D341Med (cell line): ENCODE data around the gene SCN2A.
A peak's percentile ranks its signal among the peaks of the same experiment; 100 is the strongest.

Source experiments
- DNase-seq: peaks from one replicate; pipeline ENCODE4 v3.0.0; 2012; ENCODE audit warnings: low spot score

Gene SCN2A

DNA sequence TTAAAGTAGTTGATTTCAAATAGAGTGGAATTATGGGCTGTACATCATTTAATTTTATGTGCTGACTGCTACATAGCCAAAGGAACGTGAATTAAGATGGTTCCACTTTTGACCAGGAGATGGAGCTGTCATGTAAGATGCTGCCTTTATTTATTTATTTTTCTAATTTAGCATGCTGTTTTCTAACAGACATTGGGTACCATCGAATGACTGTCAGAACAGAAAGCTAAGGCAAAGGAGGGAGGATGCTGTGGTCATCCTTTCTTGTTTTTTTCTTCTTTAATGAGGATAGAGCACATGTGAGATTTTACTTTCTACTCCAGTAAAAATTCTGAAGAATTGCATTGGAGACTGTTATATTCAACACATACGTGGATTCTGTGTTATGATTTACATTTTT lies at the start of gene SCN2A:
TSS of gene SCN2A (plus strand) at position 185 of the 400 bp plus-strand sequence. CDS start 56,410 bp downstream, outside the sequence.
- peak; percentile 25 for DNase-seq

DNA sequence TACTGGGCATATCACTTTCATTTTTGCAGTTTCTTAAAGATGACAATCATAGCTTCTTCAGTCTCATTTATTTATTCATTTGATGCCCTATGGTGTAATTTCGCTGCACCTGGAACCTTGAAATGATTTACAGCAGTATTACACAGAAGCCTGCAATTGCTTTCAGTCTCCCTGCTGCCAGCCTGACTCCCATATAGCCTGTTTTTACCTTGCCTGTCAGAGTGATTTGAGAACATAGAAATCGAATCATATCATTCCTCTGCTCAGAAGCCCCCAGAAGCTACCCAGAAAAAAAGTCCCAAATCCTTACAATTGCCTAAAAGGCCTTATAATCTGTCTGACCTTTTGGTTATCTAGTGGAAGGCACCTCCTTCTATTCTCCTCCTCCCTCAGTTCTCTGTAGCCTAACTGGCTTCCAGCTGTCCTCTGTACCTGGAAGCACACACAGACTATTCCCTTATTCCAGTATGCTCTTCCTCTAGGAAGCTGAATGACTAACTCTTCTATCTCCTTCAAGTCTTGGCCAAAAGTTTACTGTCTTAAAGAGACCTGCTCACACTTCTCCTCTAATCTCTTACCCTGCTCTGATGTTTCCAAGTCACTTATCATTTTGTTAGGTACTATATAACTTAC lies 48.0 kb upstream of the SCN2A start:
- no peak for DNase-seq

DNA sequence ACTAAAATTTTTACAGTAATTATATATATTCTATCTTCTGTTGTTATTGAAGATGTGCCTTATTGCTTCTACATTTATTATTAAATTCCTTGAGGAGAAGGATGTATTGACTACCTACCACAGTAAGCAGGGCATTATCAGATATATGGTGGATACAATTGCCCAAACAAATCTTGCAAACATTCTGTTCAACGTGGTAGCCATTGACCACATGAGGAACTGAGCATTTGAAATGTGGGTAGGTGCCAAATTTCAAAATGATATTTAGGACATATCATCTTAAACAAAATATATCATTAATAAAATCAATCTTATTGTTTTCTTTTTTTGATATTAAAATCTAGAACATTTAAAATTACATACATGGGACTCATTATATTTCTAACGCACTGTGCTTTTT lies 46.5 kb upstream of the SCN2A start:
- no peak for DNase-seq

DNA sequence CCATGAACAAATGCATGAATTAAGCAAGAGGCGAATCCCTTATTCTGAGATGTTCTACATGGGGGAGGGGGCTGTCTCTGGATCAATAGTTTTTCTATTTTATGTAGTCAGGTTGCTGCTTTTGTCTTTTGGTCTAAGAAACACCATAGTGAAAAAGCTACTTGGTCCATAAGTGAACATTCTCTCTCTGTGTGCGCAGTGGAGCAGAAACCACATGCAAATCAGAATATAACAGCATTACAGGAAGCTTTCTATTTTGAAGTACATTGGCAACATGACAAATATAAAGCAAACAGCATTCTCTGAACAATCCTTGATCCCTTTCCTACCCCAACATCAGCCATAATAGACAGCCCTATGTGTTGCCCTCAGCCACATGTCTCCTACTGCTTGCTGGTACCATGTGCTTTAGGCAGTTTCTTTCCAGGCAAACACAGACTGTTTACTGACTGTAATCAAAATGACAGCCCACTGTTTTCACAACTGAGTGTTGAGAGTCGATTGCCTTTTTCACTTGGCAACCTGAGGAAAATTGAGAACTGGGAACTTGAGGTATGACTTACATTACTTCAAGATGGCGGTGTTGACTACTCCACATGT lies 45.9 kb upstream of the SCN2A start:
- no peak for DNase-seq

DNA sequence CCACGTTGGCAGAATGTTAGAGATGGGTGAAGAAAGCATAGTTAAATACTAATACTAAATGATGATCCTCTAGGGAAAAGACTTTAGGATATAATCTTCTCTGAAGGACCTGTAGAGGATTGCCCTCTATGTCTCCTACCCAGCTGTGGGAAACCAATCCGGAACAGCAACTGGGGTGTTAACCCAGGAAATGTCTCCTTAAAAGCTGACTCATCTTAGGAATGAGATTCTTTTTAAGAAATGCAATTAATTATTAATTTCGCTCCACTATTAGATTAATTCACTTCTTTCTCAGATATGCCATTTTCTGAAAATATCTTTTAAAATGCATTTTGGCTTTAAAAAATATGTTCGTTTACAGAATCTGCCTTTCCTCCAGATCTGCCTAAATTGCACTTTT lies 42.8 kb upstream of the SCN2A start:
- no peak for DNase-seq

DNA sequence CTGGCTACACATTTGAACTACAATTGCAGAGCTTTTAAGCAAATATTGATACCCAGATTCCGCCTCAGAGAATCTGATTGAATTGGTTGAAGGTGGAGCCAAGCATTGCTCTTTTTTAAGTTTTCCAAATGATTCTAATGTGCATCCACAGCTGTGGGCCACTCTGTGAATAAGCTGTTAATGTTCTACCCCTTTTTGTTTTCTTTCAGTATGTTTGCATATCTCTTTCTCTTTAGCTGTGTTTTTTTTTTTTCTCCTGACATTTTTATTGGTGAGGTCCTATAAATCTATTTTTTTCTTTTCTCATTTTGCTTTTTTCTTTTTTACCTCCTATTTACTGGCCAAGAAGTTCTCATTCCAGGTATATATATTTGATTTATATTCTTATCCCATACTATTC lies 41.9 kb upstream of the SCN2A start:
- no peak for DNase-seq

DNA sequence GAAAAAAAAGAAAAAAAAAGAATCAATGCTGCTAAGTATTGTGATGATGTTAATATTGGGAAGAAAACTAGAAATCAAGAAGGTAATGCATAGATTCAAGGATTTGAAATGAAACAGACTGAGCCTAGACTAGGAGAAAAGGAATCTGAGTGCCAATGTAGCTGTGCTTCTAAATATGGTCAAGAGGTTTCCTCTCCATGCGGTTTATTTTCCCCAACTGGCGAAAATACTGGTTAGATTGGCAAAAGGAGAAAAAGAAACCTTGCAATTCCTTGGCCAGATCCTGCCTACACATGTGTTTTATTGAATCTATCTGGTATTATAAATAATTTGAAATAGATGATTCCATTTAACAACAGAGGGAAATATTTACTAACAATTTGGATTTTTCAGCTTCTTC lies 41.0 kb upstream of the SCN2A start:
- no peak for DNase-seq

DNA sequence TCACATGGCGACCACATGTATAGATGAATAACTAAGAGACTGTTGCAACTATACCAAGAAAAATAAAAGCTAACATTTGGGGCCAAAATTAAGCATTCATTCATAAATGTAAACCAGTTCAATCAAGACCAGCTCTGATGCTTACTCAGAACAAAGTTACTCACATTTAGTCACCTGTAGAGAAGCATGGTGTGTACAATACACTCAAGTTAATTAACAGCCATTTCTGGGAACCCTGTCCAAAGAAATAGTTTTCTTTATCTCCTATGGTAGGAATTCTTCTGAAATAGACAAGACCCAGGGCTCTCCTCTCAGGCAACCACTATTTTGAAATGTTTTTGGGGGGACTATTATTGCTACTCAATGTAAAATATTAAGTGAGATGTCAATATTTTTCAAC lies 37.0 kb upstream of the SCN2A start:
- DNase-seq: no peak

DNA sequence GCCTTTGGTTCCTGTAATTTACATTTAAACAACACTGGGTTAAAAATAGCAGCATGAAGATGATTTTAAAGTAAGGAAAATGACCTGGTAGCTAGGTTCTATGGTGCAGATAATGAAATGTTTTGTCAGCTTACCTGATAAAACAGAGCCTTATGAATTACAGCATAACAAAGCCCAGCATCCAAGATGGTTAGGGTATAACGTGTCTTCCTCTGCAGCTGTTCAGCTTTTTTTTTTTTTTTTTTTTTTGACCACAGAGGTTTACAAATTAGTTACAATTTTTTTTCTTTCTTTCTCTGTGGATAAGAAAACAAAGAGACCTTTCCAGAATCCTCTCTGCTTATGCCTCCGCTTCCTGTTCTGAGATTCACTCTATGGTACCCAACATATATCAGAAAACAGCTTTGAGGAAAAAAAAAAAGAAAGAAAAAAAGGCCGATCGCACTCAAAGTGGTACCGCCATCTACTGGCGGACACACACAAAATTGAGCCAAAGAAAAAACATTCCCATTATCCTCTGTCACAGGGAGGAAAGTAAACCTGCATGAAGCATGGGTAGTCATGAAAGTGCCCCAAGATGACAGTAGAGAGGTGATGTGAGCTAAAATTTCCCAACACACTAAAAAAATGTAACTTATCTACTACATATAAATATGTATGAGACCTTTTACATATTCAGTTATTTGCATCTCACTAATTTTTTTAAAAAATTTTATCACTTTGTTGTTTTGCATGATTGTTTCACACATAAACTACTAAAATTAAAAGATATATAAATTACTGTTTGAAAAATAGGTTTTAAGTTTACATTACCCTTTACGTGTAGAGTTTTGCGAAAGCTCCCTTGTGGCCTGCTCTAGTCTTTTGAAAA lies 35.3 kb upstream of the SCN2A start, which contains the start of gene SCN3A:
TSS of gene SCN3A (minus strand) at position 362 of the 871 bp plus-strand sequence. CDS start 27,656 bp downstream, outside the sequence.
- DNase-seq: peak; percentile 52

DNA sequence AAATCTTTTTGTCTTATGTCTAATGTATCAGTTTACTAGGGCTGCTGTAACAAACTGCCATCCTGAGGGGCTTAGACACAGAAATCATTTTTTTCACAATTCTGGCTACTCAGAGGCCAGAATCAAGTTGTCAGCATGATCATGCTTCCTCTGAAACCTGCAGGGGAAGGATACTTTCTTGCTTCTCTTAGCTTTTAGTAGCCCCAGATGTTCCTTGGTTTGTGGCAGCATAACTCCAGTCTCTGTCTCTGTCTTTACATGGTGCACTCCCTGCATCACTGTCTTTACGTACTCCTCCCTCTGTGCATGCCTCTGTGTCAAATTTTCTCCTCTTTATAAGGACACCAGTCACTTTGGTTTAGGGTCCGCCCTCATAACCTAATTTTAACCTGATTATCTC lies 33.3 kb upstream of the SCN2A start:
- no peak for DNase-seq

DNA sequence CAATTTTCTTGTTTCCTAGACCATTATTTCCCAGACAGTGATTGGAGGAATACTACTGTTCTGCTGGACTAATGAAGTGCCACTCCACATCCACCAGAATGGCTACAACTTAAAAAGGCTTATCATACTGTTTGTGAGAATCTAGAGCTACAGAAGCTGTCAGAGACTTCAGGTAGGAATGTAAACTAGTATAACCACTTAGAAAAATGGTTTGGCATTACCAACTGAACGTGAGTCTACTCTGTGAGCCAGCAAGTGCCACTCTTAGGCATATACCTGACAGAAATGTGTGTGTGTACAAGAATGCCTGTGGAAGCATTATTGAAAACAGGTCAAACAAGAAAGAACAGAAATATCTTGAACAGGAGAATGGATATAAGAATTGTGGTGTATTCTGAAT lies 31.1 kb upstream of the SCN2A start:
- DNase-seq: no peak

DNA sequence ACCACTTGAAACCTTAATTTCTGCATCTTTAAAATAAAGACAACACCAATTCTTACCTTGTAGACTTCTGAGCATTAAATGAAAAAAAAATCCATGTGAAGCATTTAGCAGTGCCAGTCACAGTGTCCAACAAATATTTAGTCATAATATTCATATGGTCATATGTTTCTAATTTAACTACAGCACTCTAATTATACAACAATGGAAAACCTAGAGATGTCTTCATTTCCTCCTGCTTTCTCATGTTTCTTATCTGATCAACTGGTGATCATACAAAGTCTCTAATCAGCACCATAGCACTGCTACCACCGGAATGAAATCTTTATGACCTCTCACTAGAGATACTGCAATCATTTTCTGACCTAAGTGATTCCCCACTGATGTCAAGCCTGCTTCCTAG lies 25.1 kb upstream of the SCN2A start:
- no peak for DNase-seq

DNA sequence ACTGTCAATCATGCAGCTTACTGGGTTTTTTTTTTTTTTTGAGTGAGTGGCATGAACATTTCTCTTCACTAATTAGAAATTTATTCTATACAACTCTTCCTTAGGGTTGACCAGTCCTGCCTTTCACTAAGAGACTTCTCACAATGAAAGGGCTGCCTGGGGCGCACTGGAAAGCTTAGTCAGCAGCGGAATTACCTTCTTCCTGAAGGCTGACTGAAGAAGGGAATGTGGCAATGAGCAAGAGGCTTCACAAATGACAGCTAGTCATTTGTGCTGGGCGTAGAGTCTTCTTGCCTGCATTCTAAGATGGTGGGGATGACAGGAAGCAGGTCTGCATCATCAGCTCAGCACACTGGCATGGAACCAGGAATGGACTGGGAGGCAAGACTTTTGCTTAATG lies 19.7 kb upstream of the SCN2A start:
- DNase-seq: no peak

DNA sequence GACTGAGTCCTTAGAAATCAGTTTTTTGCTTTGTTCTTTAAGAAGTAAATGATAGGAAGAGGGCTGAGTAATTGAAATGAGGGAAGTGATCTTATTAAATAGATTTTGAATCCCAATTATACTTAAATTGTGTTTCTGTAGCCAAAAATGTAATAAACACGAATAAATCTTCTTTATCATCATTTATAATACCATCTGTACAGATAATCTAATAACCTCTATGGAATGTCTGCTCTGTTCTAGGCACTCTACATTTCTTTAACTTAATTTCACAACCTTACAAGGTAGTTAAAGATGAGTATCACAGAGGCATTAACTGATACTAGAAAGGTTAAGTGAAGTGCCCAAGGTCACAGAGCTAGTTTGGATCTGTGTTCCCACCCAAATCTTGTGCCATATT lies 14.3 kb upstream of the SCN2A start:
- no peak for DNase-seq

DNA sequence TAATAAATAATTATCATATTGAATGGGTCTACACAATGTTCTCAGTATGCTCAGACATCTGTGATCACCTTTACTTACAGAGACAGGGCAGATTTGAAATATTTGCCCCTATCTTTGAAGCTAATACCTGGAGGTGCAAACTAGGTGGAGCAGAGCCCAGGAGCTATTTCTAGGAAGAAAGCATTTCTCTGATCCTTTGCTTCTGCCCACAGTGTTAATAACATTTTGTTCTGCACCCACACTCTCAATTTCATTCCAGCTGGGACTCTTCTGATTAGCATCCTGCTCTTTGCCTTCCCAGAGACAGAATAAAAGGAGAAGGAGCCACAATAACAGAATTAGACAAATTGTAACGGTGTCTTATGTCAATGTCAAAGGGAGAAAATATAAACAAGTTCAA lies 11.6 kb upstream of the SCN2A start:
- DNase-seq: no peak

DNA sequence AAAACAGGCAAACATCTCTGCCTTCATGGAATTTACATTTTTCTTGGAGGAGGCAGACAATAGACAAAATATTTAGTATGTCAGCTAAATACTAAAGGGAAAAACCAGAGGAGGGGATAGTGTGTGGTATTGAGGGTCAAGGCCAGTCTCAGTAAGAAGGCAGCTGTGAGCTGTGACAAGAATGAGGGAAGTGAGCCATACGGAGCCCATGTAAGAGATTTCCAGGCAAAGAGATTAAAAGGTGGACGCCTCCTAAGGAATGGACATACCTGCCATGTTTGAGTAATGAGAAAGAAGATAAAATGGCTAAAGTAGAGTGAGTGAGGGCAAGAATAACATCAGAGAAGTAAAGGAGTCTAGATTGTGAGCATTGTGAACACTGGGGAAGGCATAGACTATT lies 2.2 kb upstream of the SCN2A start:
- DNase-seq: no peak

DNA sequence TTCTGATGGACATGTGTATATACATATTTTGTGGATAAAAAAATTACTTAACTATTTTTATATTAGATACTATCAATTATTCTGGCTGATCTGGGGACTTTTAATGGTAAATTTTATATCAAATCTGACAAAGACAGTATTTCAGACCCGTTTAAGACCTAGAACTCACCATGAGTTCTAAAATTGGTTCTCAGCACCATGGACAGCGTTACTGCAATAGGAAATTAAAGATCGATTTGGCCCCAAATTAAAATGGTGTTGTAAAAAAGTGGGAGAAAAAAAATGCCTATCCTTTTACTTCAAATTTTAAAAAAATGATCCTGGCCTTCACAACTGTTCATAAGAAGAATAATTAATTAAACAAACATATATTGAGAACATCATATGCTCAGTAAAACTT lies 919 bp upstream of the SCN2A start:
- DNase-seq: no peak

DNA sequence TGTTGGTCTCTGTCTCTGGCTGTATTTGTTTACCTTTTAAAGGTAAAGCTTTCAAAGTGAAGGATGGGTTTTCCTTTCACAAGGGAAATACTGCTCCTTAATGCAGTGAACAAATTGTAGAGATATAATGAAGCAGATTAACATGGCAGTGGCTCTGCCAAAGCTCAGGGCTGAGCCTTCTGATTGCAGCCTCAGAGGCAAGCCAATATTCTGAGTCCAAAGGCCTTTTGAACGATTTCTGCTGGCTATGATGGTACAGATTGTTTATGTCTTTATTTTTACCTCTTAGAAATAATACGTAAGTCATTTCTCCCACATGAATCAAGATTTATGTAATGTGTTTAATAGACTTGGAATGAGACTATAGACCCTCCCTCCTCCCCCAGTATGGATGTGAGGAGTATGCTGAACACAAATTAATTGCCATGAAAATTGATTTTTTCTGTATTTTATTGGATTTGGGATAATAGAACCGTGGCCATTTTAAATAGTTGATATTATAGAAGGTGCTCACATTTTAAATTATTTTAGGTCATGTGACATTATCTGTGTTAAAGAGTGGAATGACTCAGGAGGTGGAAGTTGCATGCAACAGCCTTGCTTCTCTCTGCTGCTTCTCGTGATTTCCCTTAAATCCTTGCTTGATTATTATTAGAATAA lies 772 bp downstream of the SCN2A start:
- peak; percentile 26 for DNase-seq

DNA sequence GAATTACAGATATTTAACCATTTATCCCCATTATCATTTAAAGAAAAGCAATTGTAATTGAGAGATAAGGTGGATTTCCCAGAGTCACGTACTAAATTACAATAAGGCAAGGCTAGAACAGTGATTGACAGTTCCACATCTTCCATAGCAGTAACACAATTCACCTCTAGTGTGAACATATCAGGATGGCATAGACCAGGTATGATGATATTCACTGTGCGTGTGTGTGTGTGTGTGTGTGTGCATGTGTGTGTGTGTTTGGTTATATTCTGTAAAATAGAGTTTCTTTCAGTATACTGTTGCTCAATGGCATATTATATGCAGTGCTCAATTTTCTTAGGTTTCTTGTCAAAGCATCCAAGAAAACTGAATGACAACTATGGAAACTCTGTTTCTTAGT lies 1.7 kb downstream of the SCN2A start:
- no peak for DNase-seq

DNA sequence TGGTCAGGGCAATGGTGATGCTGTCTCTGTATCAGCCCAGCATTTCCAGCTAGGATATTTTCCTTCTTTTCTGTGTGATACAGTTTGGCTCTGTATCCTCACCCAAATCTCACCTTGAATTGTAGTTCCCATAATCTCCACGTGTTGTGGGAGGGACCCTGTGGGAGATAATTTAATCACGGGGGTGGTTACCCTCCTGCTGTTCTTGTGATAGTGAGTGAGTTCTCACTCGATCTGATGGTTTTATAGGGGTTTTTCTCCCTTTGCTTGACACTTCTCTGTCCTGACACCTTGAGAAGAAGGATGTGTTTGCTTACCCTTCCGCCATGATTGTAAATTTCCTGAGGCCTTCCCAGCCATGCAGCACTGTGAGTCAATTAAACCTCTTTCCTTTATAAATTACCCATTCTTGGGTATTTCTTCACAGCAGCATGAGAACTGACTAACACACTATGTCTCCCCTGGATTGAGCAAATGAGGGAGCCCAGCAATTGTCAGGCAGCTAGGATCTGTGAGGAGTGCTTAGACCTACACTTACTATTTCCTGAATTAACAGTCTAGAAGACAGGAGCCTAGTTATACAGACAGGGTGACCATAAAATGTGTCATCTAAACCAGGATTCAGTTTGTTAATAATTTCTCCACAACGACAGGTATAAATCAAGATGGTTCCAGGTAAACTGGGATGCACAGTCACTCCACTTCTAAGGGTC lies 6.0 kb downstream of the SCN2A start:
- no peak for DNase-seq

DNA sequence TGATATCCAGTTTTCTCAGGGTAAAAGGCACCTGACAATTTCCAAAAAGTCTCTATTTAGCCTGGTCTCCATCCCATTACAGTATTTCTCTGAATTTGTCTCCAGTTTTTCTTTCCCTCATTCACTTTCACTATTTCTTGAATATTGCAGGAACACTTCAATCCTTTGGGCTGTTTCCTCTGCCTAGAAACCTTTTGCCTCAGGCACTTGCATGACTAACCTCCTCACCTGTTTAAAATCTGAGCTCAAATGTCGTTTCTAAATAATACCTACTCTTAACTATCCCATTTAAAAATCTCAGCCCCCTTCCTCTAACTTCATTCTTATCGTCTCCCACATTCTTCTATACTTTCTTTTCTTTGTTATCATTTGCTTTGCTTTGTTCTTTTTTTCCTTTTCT lies 9.0 kb downstream of the SCN2A start:
- no peak for DNase-seq

DNA sequence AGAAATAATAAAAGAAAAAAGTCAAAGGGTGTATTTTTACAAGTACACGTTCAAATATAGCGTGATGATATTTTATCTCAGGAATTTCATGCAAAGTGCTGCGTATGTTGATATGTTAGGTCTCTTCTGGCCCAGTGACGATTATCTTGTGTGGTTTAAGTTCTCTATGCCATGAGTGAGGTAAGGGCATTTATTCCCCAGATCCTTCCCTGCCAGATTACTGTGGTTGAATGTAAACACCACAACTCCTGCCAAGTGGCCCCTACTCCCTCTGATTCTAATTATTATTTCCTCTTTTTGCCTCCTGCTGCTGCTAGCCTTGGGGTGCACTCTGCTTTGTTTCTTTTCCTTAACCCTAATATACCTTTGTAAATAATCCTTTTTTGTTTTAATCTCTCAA lies 12.2 kb downstream of the SCN2A start:
- peak; percentile 42 for DNase-seq
